SK-N-SH (cell line): ENCODE results near the gene WWOX.

Experiments
- MEF2A ChIP-seq: IDR thresholded peaks from 2 replicates; pipeline ENCODE4 v1.4.0; 2012; ENCODE audit warnings: low read depth, borderline replicate concordance
- NFIC ChIP-seq: IDR thresholded peaks from 2 replicates; pipeline ENCODE4 v1.4.0; 2012; ENCODE audit warnings: borderline replicate concordance
- REST ChIP-seq: IDR thresholded peaks from 2 replicates; pipeline ENCODE4 v1.6.1; 2012; ENCODE audit warnings: mild to moderate bottlenecking, low read depth, low read length, moderate library complexity
- TAF1 ChIP-seq: IDR thresholded peaks from 2 replicates; pipeline ENCODE4 v1.6.1; 2012; ENCODE audit warnings: low read depth, mild to moderate bottlenecking, low read length, moderate library complexity, borderline replicate concordance

GRCh38 chr16:78570399-78571141 is 471.1 kb downstream of the WWOX start:
- TF ChIP-seq MEF2A (no peak), REST (no peak), TAF1 (no peak), NFIC (no peak)
